Choroid plexus epithelial cell (primary cell): ENCODE data around the gene KIAA1328.
A peak's percentile ranks its signal among the peaks of the same experiment; 100 is the strongest.

Experiments
- DNase-seq: peaks from one replicate; pipeline ENCODE4 v3.0.0-alpha.2; 2010; ENCODE audit warnings: low read depth
- H3K4me3 ChIP-seq: 2 replicates; pipeline ENCODE4 v1.5.1; 2011; ENCODE audit warnings: low read depth, mild to moderate bottlenecking, control low read depth, low read length, moderate library complexity
- TF ChIP-seq, protein P1 (sequence below): conservative IDR thresholded peaks from 2 replicates; pipeline ENCODE4 v1.5.1; 2011; ENCODE audit warnings: low read depth, mild to moderate bottlenecking, control low read depth, inconsistent platforms, low read length, moderate library complexity

The KIAA1328 gene

DNA sequence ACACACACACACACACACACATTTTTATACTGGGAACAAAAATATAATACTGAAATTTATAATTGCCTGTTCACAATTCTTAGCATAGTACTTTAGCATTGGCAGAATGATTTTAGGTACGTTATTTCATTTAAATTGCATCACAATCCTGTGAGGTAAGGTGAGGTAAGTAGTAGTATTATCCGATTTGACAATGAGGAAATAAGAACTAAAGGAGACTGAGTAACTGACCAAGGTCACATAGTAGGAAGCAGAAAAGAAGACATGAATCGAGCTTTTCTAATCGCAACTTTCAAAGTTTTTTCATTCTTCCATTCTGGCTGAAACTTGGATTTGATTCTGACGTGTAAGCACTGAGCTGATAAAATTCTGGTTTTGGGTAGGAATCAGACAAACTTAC lies 351.2 kb downstream of the KIAA1328 start:
- TF ChIP-seq, protein P1, sequence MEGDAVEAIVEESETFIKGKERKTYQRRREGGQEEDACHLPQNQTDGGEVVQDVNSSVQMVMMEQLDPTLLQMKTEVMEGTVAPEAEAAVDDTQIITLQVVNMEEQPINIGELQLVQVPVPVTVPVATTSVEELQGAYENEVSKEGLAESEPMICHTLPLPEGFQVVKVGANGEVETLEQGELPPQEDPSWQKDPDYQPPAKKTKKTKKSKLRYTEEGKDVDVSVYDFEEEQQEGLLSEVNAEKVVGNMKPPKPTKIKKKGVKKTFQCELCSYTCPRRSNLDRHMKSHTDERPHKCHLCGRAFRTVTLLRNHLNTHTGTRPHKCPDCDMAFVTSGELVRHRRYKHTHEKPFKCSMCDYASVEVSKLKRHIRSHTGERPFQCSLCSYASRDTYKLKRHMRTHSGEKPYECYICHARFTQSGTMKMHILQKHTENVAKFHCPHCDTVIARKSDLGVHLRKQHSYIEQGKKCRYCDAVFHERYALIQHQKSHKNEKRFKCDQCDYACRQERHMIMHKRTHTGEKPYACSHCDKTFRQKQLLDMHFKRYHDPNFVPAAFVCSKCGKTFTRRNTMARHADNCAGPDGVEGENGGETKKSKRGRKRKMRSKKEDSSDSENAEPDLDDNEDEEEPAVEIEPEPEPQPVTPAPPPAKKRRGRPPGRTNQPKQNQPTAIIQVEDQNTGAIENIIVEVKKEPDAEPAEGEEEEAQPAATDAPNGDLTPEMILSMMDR: no peak
- DNase-seq: no peak
- H3K4me3 ChIP-seq: no peak overlapping the region

DNA sequence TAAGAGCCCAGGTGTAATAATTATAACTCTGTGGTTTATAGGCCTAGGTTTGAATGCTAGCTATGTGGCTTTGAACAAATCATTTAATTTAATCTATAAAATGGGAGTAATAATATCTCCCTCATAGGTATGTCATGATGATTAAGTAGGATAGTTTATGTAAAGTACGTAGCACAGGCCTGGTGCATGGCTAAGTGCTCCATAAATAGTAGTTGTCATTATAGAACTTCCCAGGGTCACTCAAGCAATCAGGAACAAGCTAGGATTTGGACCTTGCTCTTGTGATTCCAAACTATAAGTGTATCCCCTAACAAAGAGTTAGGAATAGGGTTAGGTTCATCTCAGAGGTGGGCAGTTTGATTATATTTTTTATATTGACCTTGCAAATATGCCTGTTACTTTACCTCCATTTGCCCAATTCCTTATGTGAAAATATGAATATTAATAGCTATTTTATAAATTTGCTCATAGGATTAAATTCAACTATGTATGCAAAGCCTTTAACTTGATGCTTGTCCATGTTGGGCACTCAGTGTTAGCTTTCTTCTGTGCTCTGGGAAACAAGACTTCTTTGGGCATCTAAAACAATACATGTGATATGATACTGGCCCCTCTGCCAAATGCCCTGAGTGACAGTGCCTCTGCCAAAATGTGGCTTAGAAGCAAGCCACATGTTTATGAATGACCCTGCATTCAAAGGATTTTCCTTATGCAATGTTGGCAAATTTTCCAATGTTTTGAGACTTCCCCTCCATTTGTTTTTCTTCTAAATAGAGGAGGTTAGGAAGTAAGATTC lies 353.6 kb downstream of the KIAA1328 start:
- TF ChIP-seq, protein P1: no peak
- no peak for DNase-seq
- no peak overlapping the region for H3K4me3 ChIP-seq

DNA sequence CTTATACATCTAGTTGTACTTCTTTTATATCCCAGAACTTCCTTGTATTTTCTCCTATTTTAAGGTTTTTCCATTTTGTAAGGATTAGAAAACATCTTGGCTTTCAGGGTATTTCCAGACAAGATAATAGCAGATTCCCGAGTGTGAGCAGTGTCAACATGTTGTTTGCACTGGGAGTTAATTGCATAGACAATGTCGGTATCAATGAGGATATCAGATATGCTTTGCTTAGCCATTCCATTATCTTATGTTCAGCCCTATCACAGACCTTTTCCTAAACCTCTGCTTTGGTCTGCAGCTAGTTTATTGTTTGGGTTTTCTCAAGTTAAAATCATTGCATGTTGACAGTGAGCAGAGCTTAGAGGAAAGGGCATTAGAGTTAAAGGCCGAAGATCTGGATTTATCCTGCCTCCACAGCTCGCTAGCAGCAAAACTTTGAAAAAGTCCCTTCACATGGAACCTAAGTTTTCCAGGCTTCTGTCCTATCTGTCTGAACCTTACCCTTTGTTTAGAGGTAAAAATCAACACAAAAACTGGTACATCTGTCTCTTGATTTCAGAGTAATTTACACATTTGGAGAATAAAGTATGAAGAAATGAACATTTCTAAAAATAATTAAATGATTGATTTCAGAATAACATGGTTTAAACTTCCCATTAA lies 355.4 kb downstream of the KIAA1328 start:
- DNase-seq: no peak
- H3K4me3 ChIP-seq: no peak overlapping the region
- TF ChIP-seq, protein P1: no peak

DNA sequence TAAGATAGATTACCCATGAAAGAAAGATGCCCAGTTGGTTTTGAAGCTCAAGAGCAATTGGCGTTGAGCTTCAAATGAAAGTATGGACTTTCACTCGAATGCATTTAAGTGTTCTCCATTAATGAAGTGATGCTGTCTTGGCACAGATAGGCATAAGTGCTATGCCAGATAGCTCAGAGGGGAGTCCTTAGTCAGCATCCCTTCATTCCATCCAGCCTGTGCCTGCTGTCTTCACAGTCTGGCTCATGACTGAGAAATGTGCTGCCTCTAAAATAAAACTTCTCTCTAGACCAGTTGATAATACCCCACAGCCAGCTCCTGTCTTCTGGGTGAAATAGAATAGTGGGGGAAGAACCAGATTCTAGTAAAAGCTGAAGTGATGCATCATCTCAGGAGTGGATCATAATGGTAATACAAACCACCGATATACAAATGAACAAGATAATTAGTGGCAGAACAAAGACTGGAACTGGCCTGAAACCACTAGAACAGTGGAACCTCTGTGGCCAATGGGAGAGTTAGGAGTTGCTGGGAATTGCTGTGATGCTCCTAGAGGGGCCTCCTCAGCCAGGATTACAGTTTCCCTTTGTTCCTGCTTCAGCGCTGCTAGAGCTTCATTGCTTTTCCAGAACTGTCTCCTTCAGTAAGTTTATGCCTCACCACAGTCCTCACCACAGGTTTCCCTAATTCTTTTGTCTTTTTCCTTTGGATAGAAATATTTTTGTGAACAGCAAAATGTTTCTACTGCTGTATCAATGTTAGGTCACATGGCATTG lies 359.3 kb downstream of the KIAA1328 start:
- peak; percentile 25 for DNase-seq
- no peak overlapping the region for H3K4me3 ChIP-seq
- TF ChIP-seq, protein P1: no peak

DNA sequence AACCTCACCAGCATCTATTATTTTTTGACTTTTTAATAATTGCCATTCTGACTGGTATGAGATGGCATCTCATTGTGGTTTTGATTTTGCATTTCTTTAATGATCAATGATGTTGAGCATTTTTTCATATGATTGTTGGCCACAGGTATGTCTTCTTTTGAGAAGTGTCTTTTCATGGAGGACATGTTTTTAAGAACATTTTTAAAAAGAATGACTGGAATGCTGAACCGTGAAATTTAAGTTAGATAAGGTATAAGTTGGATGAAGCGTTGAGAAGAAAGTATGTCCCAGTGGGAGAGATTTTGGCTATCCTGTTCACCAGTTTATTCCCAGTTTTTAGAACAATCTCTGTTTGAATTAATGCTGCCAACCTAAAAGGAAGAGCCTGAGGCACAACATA lies 370.8 kb downstream of the KIAA1328 start:
- TF ChIP-seq, protein P1: no peak
- H3K4me3 ChIP-seq: no peak overlapping the region
- DNase-seq: no peak

DNA sequence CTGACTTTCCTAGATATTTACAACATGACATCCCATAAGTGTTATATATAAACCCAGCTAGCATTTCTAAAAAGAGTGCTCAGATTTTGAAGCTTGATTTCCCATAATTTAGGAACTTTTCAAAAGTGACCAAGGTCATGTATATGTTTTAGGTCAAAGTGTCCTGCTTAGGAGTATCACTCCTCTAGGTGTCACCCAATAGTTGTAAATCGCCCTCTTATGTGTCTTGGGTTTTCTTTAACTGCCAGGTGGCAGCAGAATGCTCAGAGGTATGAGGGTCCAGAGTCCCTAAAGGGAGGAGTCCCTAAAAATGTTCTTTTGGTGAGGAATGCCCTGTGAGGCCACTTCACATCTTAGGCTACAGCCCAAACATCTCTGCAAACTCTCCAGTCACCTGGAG lies 378.4 kb downstream of the KIAA1328 start:
- TF ChIP-seq, protein P1: no peak
- DNase-seq: no peak
- no peak overlapping the region for H3K4me3 ChIP-seq
